Neural crest cell (in vitro differentiated cells): Measurements from ENCODE around the gene KANK4. TPM values are rescaled to one million over a fixed set of nuclear protein-coding genes. Genes with fewer than 3 reads are reported as not detected.
A peak's percentile ranks its signal among the peaks of the same experiment; 100 is the strongest.

Source experiments
- DNase-seq: peaks from one replicate; pipeline ENCODE4 v3.0.0; 2021; ENCODE audit warnings: low read depth, mixed read lengths, low spot score
- H3K27ac Mint-ChIP-seq: one replicate; pipeline ENCODE4 v1.8.0; 2021; ENCODE audit warnings: mild to moderate bottlenecking, mixed read lengths; ENCODE audit not compliant: unreplicated experiment
- H3K27me3 Mint-ChIP-seq: 2 replicates; pipeline ENCODE4 v1.8.0; 2021; ENCODE audit warnings: low read depth, mild to moderate bottlenecking, mixed read lengths
- H3K36me3 Mint-ChIP-seq: 2 replicates; pipeline ENCODE4 v1.8.0; 2021; ENCODE audit warnings: low read depth, mild to moderate bottlenecking, mixed read lengths
- H3K4me1 Mint-ChIP-seq: 2 replicates; pipeline ENCODE4 v1.8.0; 2021; ENCODE audit warnings: mixed read lengths
- H3K4me3 Mint-ChIP-seq: one replicate; pipeline ENCODE4 v1.8.0; 2021; ENCODE audit warnings: mild to moderate bottlenecking, mixed read lengths
- H3K9me3 Mint-ChIP-seq: 2 replicates; pipeline ENCODE4 v1.8.0; 2021; ENCODE audit warnings: mixed read lengths
- total RNA-seq: library from RNA; stranded (reverse); gene quantifications from 2 replicates; pipeline ENCODE4 v1.2.1, GENCODE V29; 2021
- TF ChIP-seq, protein P1 (sequence below): fragments of 200-600 bp; sonication (generic); conservative IDR thresholded peaks from 2 replicates; pipeline ENCODE4 v1.5.0; 2021; ENCODE audit warnings: antibody characterized with exemption, mild to moderate bottlenecking

Gene KANK4
- total RNA-seq, 1 donor from 2014 or later: 5.4 TPM

DNA sequence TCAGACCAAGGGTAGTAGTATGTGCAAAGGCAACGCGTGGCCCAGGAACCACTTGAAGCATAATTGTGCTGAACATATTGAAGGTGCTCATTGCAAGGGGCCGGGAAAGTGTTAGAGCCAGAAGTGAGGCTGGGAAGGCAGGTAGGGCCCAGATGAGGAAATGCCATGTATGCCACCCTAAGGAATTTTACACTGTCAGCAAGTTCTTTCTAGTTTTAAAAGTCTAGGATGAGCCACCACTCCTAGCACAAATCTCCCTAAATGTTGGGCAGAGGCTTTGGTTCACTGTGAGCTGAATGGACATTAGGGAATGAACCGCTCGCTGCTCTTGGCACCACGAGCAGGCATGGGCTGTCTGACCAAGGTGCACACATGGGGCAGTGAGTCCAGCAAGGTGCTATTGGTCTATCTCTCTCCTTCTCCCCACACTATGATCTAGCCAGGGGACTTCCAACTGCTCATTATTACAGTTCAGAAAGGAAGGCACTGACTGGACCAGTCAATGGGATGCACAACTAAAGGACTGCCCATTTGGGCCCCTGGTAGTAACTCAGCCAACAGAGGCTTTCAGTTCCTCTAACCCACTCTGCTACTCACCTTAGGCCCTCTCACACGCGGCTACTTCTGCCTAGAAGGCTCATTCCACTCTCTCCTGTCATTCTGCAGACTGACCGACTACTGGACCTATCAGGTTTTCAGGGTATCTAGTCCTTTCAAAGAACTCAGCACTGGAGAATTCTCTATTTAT, 2.0 kb downstream of the KANK4 start:
- Mint-ChIP-seq H3K4me1 (peaks cover 32% of the 10 kb centered on the region), H3K27me3 (peaks cover 57% of the 10 kb centered on the region), H3K27ac (no peak overlapping the region), H3K4me3 (peak overlapping the region; percentile 84), H3K36me3 (no peaks in the 10 kb centered on the region), H3K9me3 (no peaks in the 10 kb centered on the region)
- TF ChIP-seq, protein P1, sequence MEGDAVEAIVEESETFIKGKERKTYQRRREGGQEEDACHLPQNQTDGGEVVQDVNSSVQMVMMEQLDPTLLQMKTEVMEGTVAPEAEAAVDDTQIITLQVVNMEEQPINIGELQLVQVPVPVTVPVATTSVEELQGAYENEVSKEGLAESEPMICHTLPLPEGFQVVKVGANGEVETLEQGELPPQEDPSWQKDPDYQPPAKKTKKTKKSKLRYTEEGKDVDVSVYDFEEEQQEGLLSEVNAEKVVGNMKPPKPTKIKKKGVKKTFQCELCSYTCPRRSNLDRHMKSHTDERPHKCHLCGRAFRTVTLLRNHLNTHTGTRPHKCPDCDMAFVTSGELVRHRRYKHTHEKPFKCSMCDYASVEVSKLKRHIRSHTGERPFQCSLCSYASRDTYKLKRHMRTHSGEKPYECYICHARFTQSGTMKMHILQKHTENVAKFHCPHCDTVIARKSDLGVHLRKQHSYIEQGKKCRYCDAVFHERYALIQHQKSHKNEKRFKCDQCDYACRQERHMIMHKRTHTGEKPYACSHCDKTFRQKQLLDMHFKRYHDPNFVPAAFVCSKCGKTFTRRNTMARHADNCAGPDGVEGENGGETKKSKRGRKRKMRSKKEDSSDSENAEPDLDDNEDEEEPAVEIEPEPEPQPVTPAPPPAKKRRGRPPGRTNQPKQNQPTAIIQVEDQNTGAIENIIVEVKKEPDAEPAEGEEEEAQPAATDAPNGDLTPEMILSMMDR: no peak
- no peak for DNase-seq

DNA sequence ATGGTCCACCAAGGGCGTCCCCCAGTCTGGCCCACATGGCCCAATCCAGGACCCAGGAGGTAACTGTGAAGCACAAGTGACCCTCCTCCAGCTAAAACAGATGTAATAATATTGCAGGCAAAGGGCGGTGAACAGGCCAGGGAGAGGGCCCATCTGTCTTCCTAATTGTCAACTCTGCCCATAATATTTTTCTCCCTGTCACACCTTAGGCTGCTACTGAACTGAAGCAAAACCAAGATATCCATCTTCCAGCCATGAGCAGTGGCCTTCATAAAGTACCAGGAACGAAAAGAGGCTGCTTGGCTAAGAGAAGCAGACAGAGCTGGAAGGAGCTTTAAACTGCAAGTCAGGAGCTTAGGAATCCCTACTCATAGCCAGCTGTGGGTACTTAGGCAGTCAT, 3.1 kb downstream of the KANK4 start:
- DNase-seq: no peak
- H3K4me1 Mint-ChIP-seq: peaks cover 37% of the 10 kb centered on the region
- TF ChIP-seq, protein P1: no peak
- peaks cover 49% of the 10 kb centered on the region for H3K27me3 Mint-ChIP-seq
- no peaks in the 10 kb centered on the region for H3K36me3 Mint-ChIP-seq
- peak overlapping the region; percentile 36 for H3K4me3 Mint-ChIP-seq
- no peak overlapping the region for H3K27ac Mint-ChIP-seq
- no peaks in the 10 kb centered on the region for H3K9me3 Mint-ChIP-seq

DNA sequence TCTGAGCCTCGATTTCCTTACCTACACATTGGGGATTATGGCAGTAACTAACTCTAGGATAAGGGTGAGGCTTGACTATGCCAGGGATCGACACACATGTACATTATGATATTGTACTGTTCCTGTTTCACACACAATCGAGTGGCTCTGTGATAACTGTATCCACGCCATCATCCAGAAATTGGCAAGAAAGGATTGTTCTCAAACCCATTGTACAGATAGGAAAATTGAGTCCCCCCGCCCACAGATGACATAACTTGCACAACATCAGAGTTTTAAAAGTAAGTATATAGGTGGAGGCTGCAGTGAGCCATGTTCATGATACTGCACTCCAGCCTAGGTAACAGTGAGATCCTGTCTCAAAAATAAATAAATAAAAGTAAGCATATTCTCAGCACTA, 3.8 kb downstream of the KANK4 start:
- peaks cover 37% of the 10 kb centered on the region for H3K4me1 Mint-ChIP-seq
- H3K4me3 Mint-ChIP-seq: no peak overlapping the region
- no peak overlapping the region for H3K27ac Mint-ChIP-seq
- no peak for DNase-seq
- TF ChIP-seq, protein P1: no peak
- no peaks in the 10 kb centered on the region for H3K9me3 Mint-ChIP-seq
- H3K27me3 Mint-ChIP-seq: peaks cover 45% of the 10 kb centered on the region
- H3K36me3 Mint-ChIP-seq: no peaks in the 10 kb centered on the region

DNA sequence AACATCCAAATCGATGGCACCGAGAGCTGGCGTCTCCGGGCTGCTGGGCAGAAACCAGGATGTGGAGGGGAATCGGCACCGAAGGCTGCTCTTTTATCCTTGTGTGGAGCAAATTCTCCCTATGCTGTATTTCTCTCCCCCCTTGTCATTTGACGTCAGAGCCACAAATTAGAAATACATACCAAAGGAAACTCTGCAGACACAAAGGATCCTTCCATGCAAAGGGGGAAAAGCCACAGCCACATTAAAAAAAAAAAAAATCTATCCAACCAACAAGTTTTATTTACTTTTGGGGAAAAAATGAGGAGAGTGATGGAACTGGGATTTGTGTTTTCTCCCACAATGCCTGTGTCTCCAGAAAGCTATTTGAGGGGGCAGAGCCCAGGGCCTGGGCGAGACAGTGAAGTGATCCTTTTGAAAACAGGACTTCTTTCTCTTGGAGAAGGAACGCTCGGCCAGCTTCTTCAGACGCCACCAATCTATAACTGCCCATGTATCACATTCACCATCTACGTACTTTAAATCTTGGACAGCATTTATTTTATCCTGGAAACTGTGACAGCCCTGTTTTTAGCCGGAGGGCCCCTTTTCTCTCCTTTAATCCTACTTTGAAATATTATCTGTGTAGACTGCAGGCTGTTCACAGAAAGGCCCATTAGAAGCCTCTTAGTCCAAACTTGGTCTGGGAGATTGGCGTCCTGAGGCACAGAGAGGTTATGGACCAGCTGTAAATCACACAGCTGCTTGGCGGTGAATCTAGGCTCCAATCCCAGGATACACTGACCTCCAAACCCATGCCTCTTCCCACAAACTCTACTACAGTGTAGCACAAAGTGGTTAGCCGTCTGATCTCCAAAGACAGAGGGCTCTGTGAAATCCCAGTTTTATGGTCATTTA, 4.5 kb downstream of the KANK4 start:
- H3K36me3 Mint-ChIP-seq: no peaks in the 10 kb centered on the region
- peak overlapping the region; percentile 20 for H3K4me3 Mint-ChIP-seq
- no peak for DNase-seq
- TF ChIP-seq, protein P1: no peak
- H3K9me3 Mint-ChIP-seq: no peaks in the 10 kb centered on the region
- peak overlapping the region; percentile 47 for H3K27ac Mint-ChIP-seq
- peaks cover 35% of the 10 kb centered on the region for H3K4me1 Mint-ChIP-seq
- peaks cover 38% of the 10 kb centered on the region for H3K27me3 Mint-ChIP-seq

- Mint-ChIP-seq H3K9me3 (no peaks in the 10 kb centered on the region), H3K27me3 (peaks cover 20% of the 10 kb centered on the region), H3K4me3 (no peak overlapping the region), H3K36me3 (no peaks in the 10 kb centered on the region), H3K4me1 (peaks cover 44% of the 10 kb centered on the region), H3K27ac (no peak overlapping the region)
- TF ChIP-seq, protein P1: no peak
- DNase-seq: no peak
Measured at GRCh38 chr1:62312698-62313097, 6.5 kb downstream of the KANK4 start.
